Gastrocnemius medialis (tissue), 4 donors: ENCODE results near the gene MUC5B.

Experiments used
- POLR2A ChIP-seq, 2 donors: fragments of 450-650 bp; IDR thresholded peaks; one replicate each; pipeline ENCODE4 v1.6.1; 2017; ENCODE audit warnings: antibody characterized with exemption in 2 of 2, mild to moderate bottlenecking in 2 of 2, moderate library complexity in 2 of 2
- TF ChIP-seq, protein P1 (sequence below), 5 experiments: fragments of 450-650 bp in 3 of 5; fragments of 200-600 bp in 2 of 5; sonication (generic) in 2 of 5; IDR thresholded peaks in 4 of 5; conservative IDR thresholded peaks in 1 of 5; 1 replicate in 4 of 5; 2 replicates in 1 of 5; pipeline ENCODE4 v1.5.1; 2016 to 2019; ENCODE audit warnings: antibody characterized with exemption in 5 of 5, mild to moderate bottlenecking in 3 of 5, moderate library complexity in 3 of 5

DNA sequence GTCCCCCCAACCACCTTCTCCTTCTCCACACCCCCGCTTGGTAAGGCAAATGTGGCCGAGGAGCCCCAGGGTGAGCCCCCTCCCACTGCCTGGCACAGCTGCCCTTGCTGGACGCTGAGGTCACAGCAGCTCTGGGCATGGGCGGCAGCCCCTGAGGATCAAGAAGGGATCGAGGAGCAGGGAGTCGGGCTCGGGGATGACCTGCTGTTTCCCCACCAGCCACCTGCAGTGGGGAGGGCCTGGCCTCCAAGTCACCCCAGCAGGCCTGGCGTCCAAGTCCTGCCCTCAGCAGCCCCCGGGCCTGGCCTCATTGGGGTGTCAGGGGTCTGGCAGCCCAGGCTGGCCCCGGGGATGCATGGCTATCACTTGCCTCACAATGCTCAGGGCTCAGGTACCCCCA lies 41.4 kb upstream of the MUC5B start:
- TF ChIP-seq, protein P1, sequence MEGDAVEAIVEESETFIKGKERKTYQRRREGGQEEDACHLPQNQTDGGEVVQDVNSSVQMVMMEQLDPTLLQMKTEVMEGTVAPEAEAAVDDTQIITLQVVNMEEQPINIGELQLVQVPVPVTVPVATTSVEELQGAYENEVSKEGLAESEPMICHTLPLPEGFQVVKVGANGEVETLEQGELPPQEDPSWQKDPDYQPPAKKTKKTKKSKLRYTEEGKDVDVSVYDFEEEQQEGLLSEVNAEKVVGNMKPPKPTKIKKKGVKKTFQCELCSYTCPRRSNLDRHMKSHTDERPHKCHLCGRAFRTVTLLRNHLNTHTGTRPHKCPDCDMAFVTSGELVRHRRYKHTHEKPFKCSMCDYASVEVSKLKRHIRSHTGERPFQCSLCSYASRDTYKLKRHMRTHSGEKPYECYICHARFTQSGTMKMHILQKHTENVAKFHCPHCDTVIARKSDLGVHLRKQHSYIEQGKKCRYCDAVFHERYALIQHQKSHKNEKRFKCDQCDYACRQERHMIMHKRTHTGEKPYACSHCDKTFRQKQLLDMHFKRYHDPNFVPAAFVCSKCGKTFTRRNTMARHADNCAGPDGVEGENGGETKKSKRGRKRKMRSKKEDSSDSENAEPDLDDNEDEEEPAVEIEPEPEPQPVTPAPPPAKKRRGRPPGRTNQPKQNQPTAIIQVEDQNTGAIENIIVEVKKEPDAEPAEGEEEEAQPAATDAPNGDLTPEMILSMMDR (IDR thresholded peaks at IDR 0.05 in 4 of 5, conservative IDR thresholded peaks at IDR 0.05 in 1 of 5), result no peak
- no peak for TF ChIP-seq POLR2A (IDR thresholded peaks at IDR 0.05)
